Measurements from ENCODE around the gene ANKRD17.
"Not testable (repeated sequence)": the region's sequence is repeated elsewhere in the genome, so short reads cannot be mapped to it uniquely, and the experiment has no call there.

The ANKRD17 gene

GRCh38 chr4:73203976-73204375, 54.6 kb downstream of the ANKRD17 start:
- not testable (repeated sequence) for DNase-seq (ENCODE audit: low spot score)

GRCh38 chr4:73197220-73197619, 61.4 kb downstream of the ANKRD17 start:
- DNase-seq (ENCODE audit: low spot score): no peak

- no peak for DNase-seq (ENCODE audit: low spot score)
Observed at GRCh38 chr4:73194064-73194463, 64.5 kb downstream of the ANKRD17 start.

GRCh38 chr4:73193659-73194058, 64.9 kb downstream of the ANKRD17 start:
- no peak for DNase-seq (ENCODE audit: low spot score)

GRCh38 chr4:73193155-73193554, 65.4 kb downstream of the ANKRD17 start:
- DNase-seq (ENCODE audit: low spot score): no peak

- DNase-seq (ENCODE audit: low spot score): no peak
Observed at GRCh38 chr4:73189274-73189810, 69.3 kb downstream of the ANKRD17 start.

- DNase-seq (ENCODE audit: low spot score): no peak
Observed at GRCh38 chr4:73187325-73187724, 71.3 kb downstream of the ANKRD17 start.

- no peak for DNase-seq (ENCODE audit: low spot score)
Observed at GRCh38 chr4:73185903-73186302, 72.7 kb downstream of the ANKRD17 start.

GRCh38 chr4:73181231-73181630, 77.4 kb downstream of the ANKRD17 start:
- DNase-seq (ENCODE audit: low spot score): no peak

GRCh38 chr4:73178389-73178788, 80.2 kb downstream of the ANKRD17 start:
- no peak for DNase-seq (ENCODE audit: low spot score)

- DNase-seq (ENCODE audit: low spot score): no peak
Observed at GRCh38 chr4:73172161-73172560, 86.4 kb downstream of the ANKRD17 start.

GRCh38 chr4:73170518-73171198, 87.9 kb downstream of the ANKRD17 start:
- DNase-seq (ENCODE audit: low spot score): no peak

- DNase-seq (ENCODE audit: low spot score): no peak
Observed at GRCh38 chr4:73166212-73166611, 92.4 kb downstream of the ANKRD17 start.

GRCh38 chr4:73161527-73162185, 96.9 kb downstream of the ANKRD17 start:
- DNase-seq (ENCODE audit: low spot score): no peak

- DNase-seq (ENCODE audit: low spot score): no peak
Observed at GRCh38 chr4:73156394-73156793, 102.2 kb downstream of the ANKRD17 start.

- DNase-seq (ENCODE audit: low spot score): no peak
Observed at GRCh38 chr4:73152893-73153292, 105.7 kb downstream of the ANKRD17 start.

GRCh38 chr4:73142995-73143547, 115.5 kb downstream of the ANKRD17 start:
- no peak for DNase-seq (ENCODE audit: low spot score)

- peak; percentile 18 for DNase-seq (ENCODE audit: low spot score)
Observed at GRCh38 chr4:73139991-73140390, 118.6 kb downstream of the ANKRD17 start.

- DNase-seq (ENCODE audit: low spot score): no peak
Observed at GRCh38 chr4:73139245-73139644, 119.4 kb downstream of the ANKRD17 start.

GRCh38 chr4:73137121-73137520, 121.5 kb downstream of the ANKRD17 start:
- DNase-seq (ENCODE audit: low spot score): no peak

- DNase-seq (ENCODE audit: low spot score): no peak
Observed at GRCh38 chr4:73133784-73134183, 124.8 kb downstream of the ANKRD17 start.

GRCh38 chr4:73131281-73131680, 127.3 kb downstream of the ANKRD17 start:
- no peak for DNase-seq (ENCODE audit: low spot score)

GRCh38 chr4:73129319-73129718, 129.3 kb downstream of the ANKRD17 start:
- DNase-seq (ENCODE audit: low spot score): no peak

Data from putamen (tissue), 1 donor.